Stomach (tissue), 4 donors: ENCODE measurements around the gene NME4.

Experiments used
- CTCF ChIP-seq, 7 experiments: fragments of 450-650 bp in 4 of 7; fragments of 200-600 bp in 3 of 7; sonication (generic) in 3 of 7; IDR thresholded peaks; one replicate each; pipeline ENCODE4 v1.5.1; 2016 to 2019; ENCODE audit warnings: antibody characterized with exemption in 7 of 7, control low read depth in 2 of 7, mild to moderate bottlenecking in 1 of 7
- EP300 ChIP-seq: sonication (generic); formaldehyde crosslinking; IDR thresholded peaks from one replicate; pipeline ENCODE4 v1.6.1; 2017; ENCODE audit warnings: antibody characterized with exemption
- POLR2A ChIP-seq, 4 donors: fragments of 450-650 bp; IDR thresholded peaks; one replicate each; pipeline ENCODE4 v1.6.1; 2016; ENCODE audit warnings: antibody characterized with exemption in 4 of 4, control low read depth in 2 of 4, mild to moderate bottlenecking in 1 of 4, moderate library complexity in 1 of 4
- POLR2AphosphoS5 ChIP-seq, 3 donors: sonication (generic); formaldehyde crosslinking; IDR thresholded peaks; one replicate each; pipeline ENCODE4 v1.6.1; 2016; ENCODE audit warnings: antibody characterized with exemption in 3 of 3

- TF ChIP-seq CTCF (IDR thresholded peaks at IDR 0.05): no peak
- TF ChIP-seq POLR2A (IDR thresholded peaks at IDR 0.05): no peak
- no peak for TF ChIP-seq POLR2AphosphoS5 (IDR thresholded peaks at IDR 0.05)
- TF ChIP-seq EP300: no peak
These were observed 46.8 kb upstream of the NME4 start for GRCh38 chr16:350203-350602.
